Measurements from ENCODE around the gene RFTN1.

RFTN1 gene

GRCh38 chr3:16551342-16551976 lies 38.0 kb upstream of the RFTN1 start:
- no peaks in the 10 kb centered on the region for H3K9me3 ChIP-seq
- intact Hi-C loops (cut with DNase I; ENCODE audit: low total_unique reads), result loop anchor here (5.0 kb wide), 1 partner anchor 264 kb away; no protein-coding TSS in a partner anchor
- H3K27ac ChIP-seq, result no peak overlapping the region
- no peak for DNase-seq
- TF ChIP-seq CTCF (IDR thresholded peaks at IDR 0.05), result no peak
- no peaks in the 10 kb centered on the region for H3K36me3 ChIP-seq
- no peaks in the 10 kb centered on the region for H3K27me3 ChIP-seq
- H3K4me3 ChIP-seq, result no peak overlapping the region
- peaks cover 0 to 5% (median 3%) of the 10 kb centered on the region in 4 donors for H3K4me1 ChIP-seq

GRCh38 chr3:16550676-16551341 lies 37.3 kb upstream of the RFTN1 start:
- Histone ChIP-seq H3K36me3 (no peaks in the 10 kb centered on the region), H3K9me3 (no peaks in the 10 kb centered on the region), H3K4me1 (peaks cover 0 to 5% (median 3%) of the 10 kb centered on the region in 4 donors), H3K27me3 (no peaks in the 10 kb centered on the region), H3K4me3 (no peak overlapping the region), H3K27ac (no peak overlapping the region)
- intact Hi-C loops (cut with DNase I; ENCODE audit: low total_unique reads), result loop anchor here (5.0 kb wide), 1 partner anchor 264 kb away; no protein-coding TSS in a partner anchor
- peak; percentile 85 to 90 for TF ChIP-seq CTCF (IDR thresholded peaks at IDR 0.05)
- peak in 1 of 2 donors; percentile 73 for DNase-seq

GRCh38 chr3:16550305-16550675 lies 36.8 kb upstream of the RFTN1 start:
- TF ChIP-seq CTCF (IDR thresholded peaks at IDR 0.05), result no peak
- no peaks in the 10 kb centered on the region for H3K36me3 ChIP-seq
- peaks cover 0 to 5% (median 3%) of the 10 kb centered on the region in 4 donors for H3K4me1 ChIP-seq
- H3K9me3 ChIP-seq, result no peaks in the 10 kb centered on the region
- no peak overlapping the region for H3K4me3 ChIP-seq
- H3K27ac ChIP-seq, result no peak overlapping the region
- H3K27me3 ChIP-seq, result no peaks in the 10 kb centered on the region
- no peak for DNase-seq
- intact Hi-C loops (cut with DNase I; ENCODE audit: low total_unique reads), result loop anchor here (5.0 kb wide), 1 partner anchor 263 kb away; no protein-coding TSS in a partner anchor

- no peaks in the 10 kb centered on the region for H3K27me3 ChIP-seq
- DNase-seq, result no peak
- no peak overlapping the region for H3K4me3 ChIP-seq
- intact Hi-C loops (cut with DNase I; ENCODE audit: low total_unique reads), result no loop called here
- no peak overlapping the region for H3K27ac ChIP-seq
- no peaks in the 10 kb centered on the region for H3K9me3 ChIP-seq
- H3K4me1 ChIP-seq, result peaks cover 0 to 5% (median 3%) of the 10 kb centered on the region in 4 donors
- no peaks in the 10 kb centered on the region for H3K36me3 ChIP-seq
- TF ChIP-seq CTCF (IDR thresholded peaks at IDR 0.05), result no peak
These were observed 35.2 kb upstream of the RFTN1 start for GRCh38 chr3:16548721-16549120.

- no peak for TF ChIP-seq CTCF (IDR thresholded peaks at IDR 0.05)
- no peaks in the 10 kb centered on the region for H3K9me3 ChIP-seq
- peaks cover 0 to 3% of the 10 kb centered on the region in 2 donors for H3K27me3 ChIP-seq
- H3K4me3 ChIP-seq, result no peak overlapping the region
- H3K4me1 ChIP-seq, result peaks cover 0 to 5% (median 3%) of the 10 kb centered on the region in 4 donors
- no peak for DNase-seq
- no peaks in the 10 kb centered on the region for H3K36me3 ChIP-seq
- intact Hi-C loops (cut with DNase I; ENCODE audit: low total_unique reads), result no loop called here
- no peak overlapping the region for H3K27ac ChIP-seq
These were observed 34.3 kb upstream of the RFTN1 start for GRCh38 chr3:16547561-16548357.

Data from tibial artery (tissue), 4 donors.